Left ventricle myocardium inferior (tissue), 1 donor: ENCODE measurements around the gene ASXL3. TPM values are rescaled to one million over a fixed set of nuclear protein-coding genes. Genes with fewer than 3 reads are reported as not detected.

Source experiments
- DNase-seq: peaks from one replicate; pipeline ENCODE4 v3.0.0-alpha.2; 2020
- H3K27ac ChIP-seq: fragments of 200-600 bp; replicated peaks from 2 replicates; pipeline ENCODE4 v1.8.0; 2021
- H3K27me3 ChIP-seq: fragments of 200-600 bp; 2 replicates; pipeline ENCODE4 v1.8.0; 2021; ENCODE audit warnings: low read depth
- H3K36me3 ChIP-seq: fragments of 200-600 bp; 2 replicates; pipeline ENCODE4 v1.8.0; 2021
- H3K4me1 ChIP-seq: fragments of 200-600 bp; 2 replicates; pipeline ENCODE4 v1.8.0; 2021
- H3K4me3 ChIP-seq: fragments of 200-600 bp; 2 replicates; pipeline ENCODE4 v1.8.0; 2021; ENCODE audit warnings: mild to moderate bottlenecking, moderate library complexity
- H3K9me3 ChIP-seq: fragments of 200-600 bp; replicated peaks from 2 replicates; pipeline ENCODE4 v1.8.0; 2021
- CTCF ChIP-seq: fragments of 200-600 bp; IDR thresholded peaks from 2 replicates; pipeline ENCODE4 v1.8.0; 2021; ENCODE audit warnings: antibody characterized with exemption, mild to moderate bottlenecking, borderline replicate concordance
- intact Hi-C: fragments of 100-400 bp; cut with micrococcal nuclease; formaldehyde crosslinking; loops from one replicate; pipeline ENCODE4 v1.11.0; 2022
- total RNA-seq: library from RNA; stranded (reverse); fragmentation: NEBNext Ultra II Directional; extraction: Animal tissue kit (Norgen Biotek cat#: 25700); gene quantifications from one replicate; pipeline ENCODE4 v1.2.1, GENCODE V29; 2021
- donor health status: DM: no; HTN: yes; CAD: no; lungs with severe emphysema.

Gene ASXL3
- total RNA-seq, 1 donor from 2014 or later = 6.7 TPM

GRCh38 chr18:33669589-33669988, 91.6 kb downstream of the ASXL3 start:
- Histone ChIP-seq H3K27me3 (no peaks in the 10 kb centered on the region), H3K4me3 (no peak overlapping the region), H3K36me3 (no peaks in the 10 kb centered on the region), H3K4me1 (no peaks in the 10 kb centered on the region), H3K27ac (no peak overlapping the region), H3K9me3 (no peaks in the 10 kb centered on the region)
- no peak for DNase-seq
- intact Hi-C loops = no loop called here
- no peak for TF ChIP-seq CTCF

- H3K4me1 ChIP-seq = no peaks in the 10 kb centered on the region
- no peak for TF ChIP-seq CTCF
- H3K27me3 ChIP-seq = no peaks in the 10 kb centered on the region
- H3K27ac ChIP-seq = no peak overlapping the region
- intact Hi-C loops = no loop called here
- no peaks in the 10 kb centered on the region for H3K36me3 ChIP-seq
- no peak for DNase-seq
- H3K9me3 ChIP-seq = no peaks in the 10 kb centered on the region
- H3K4me3 ChIP-seq = no peak overlapping the region
Measured at GRCh38 chr18:33670029-33670428, 92.0 kb downstream of the ASXL3 start.

- intact Hi-C loops = no loop called here
- H3K9me3 ChIP-seq = no peaks in the 10 kb centered on the region
- TF ChIP-seq CTCF = no peak
- H3K4me1 ChIP-seq = no peaks in the 10 kb centered on the region
- no peaks in the 10 kb centered on the region for H3K27me3 ChIP-seq
- no peak for DNase-seq
- no peak overlapping the region for H3K4me3 ChIP-seq
- no peak overlapping the region for H3K27ac ChIP-seq
- H3K36me3 ChIP-seq = no peaks in the 10 kb centered on the region
Measured at GRCh38 chr18:33673689-33674088, 95.7 kb downstream of the ASXL3 start.

GRCh38 chr18:33676593-33676992, 98.6 kb downstream of the ASXL3 start:
- Histone ChIP-seq H3K27ac (no peak overlapping the region), H3K4me1 (no peaks in the 10 kb centered on the region), H3K9me3 (no peaks in the 10 kb centered on the region), H3K4me3 (no peak overlapping the region), H3K36me3 (no peaks in the 10 kb centered on the region), H3K27me3 (no peaks in the 10 kb centered on the region)
- intact Hi-C loops = no loop called here
- TF ChIP-seq CTCF = no peak
- DNase-seq = no peak

GRCh38 chr18:33677891-33678290, 99.9 kb downstream of the ASXL3 start:
- DNase-seq = no peak
- Histone ChIP-seq H3K4me1 (no peaks in the 10 kb centered on the region), H3K36me3 (no peaks in the 10 kb centered on the region), H3K9me3 (no peaks in the 10 kb centered on the region), H3K27me3 (no peaks in the 10 kb centered on the region), H3K27ac (no peak overlapping the region), H3K4me3 (no peak overlapping the region)
- intact Hi-C loops = no loop called here
- TF ChIP-seq CTCF = no peak

- DNase-seq = no peak
- Histone ChIP-seq H3K9me3 (no peaks in the 10 kb centered on the region), H3K36me3 (no peaks in the 10 kb centered on the region), H3K27me3 (no peaks in the 10 kb centered on the region), H3K4me1 (peaks cover 7% of the 10 kb centered on the region), H3K27ac (no peak overlapping the region), H3K4me3 (no peak overlapping the region)
- intact Hi-C loops = no loop called here
- TF ChIP-seq CTCF = no peak
Measured at GRCh38 chr18:33682436-33682835, 104.4 kb downstream of the ASXL3 start.
